ENCODE measurements around the gene EIF4E3.

The EIF4E3 gene

DNA sequence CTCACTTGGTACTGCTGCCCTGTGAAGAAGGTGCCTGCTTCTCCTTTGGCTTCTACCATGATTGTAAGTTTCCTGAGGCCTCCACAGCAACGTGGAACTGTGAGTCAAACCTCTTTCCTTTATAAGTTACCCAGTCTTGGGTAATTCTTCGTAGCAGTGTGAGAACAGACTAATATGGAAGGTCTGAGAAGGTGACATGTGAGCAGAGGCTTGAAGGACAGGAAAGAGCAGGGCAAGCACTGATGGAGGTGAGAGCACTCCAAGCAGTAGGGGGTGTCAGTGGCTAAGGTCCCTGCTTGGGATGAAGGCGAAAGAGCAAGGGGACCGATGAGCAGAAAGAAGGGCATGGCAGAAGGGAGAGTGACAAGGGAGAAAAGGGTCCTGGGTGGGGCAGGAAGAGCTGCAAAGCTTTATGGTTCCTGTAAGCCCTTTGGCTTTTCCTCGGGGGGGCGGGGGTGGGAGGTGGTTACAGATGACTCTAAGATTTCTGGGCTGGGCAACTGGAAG is 3.5 kb downstream of the EIF4E3 start:
- Histone ChIP-seq H2AK5ac (ENCODE audit: low read length) (no peak overlapping the region), H3K4me3 (ENCODE audit: low read length) (no peak overlapping the region), H3K56ac (ENCODE audit: low read length) (no peak overlapping the region), H2BK5ac (ENCODE audit: low read length) (no peak overlapping the region), H3K79me2 (ENCODE audit: control insufficient read depth, insufficient read depth, low read length) (no peaks in the 10 kb centered on the region), H3K18ac (ENCODE audit: low read length) (no peak overlapping the region), H3K4me2 (ENCODE audit: low read length) (no peak overlapping the region), H3K4me1 (ENCODE audit: control insufficient read depth, low read depth, low read length) (peaks cover 4% of the 10 kb centered on the region), H3K36me3 (ENCODE audit: control insufficient read depth, insufficient read depth, low read length) (no peaks in the 10 kb centered on the region), H3K23ac (ENCODE audit: low read length) (no peak overlapping the region), H3K79me1 (ENCODE audit: low read length) (no peaks in the 10 kb centered on the region), H3K27me3 (ENCODE audit: insufficient read depth, low read length, poor library complexity) (peaks cover 5% of the 10 kb centered on the region), H2BK120ac (ENCODE audit: low read depth, low read length) (no peak overlapping the region), H3K27ac (ENCODE audit: low read depth, low read length) (no peak overlapping the region), H2BK15ac (replicated peaks; ENCODE audit: low read depth) (no peak overlapping the region), H3K9ac (ENCODE audit: low read length) (no peak overlapping the region), H3K4ac (ENCODE audit: low read depth, low read length) (no peak overlapping the region), H4K8ac (ENCODE audit: low read depth, low read length) (no peak overlapping the region), H4K5ac (ENCODE audit: low read length) (no peak overlapping the region)
- WGBS (ENCODE audit: extremely low coverage, insufficient coverage, low lambda C conversion rate) = no CpG with 5 or more reads among the region's 6 CpGs
- DNase-seq = no peak

DNA sequence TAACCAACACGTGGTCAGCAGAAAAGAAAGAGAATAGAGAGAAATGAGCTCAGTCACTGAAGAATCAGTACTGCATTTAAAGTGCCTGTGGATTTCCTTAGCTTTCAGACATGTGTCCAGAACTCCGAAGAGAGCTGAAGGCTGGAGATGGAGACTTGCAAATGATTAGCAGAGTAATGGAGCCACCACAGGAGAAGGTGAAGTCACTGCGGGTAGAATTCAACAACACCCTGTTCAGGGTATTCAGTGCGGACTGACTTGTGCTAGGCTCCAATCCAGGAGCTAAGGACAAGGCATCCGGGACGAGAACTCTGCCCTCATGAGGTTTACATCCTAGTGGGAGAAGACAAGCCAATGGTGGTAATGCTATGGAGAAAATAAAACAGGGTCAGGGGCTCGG is 4.2 kb downstream of the EIF4E3 start:
- Histone ChIP-seq H2BK15ac (replicated peaks; ENCODE audit: low read depth) (no peak overlapping the region), H3K79me2 (ENCODE audit: control insufficient read depth, insufficient read depth, low read length) (no peaks in the 10 kb centered on the region), H3K9ac (ENCODE audit: low read length) (no peak overlapping the region), H3K4me3 (ENCODE audit: low read length) (no peak overlapping the region), H3K79me1 (ENCODE audit: low read length) (no peaks in the 10 kb centered on the region), H3K4me2 (ENCODE audit: low read length) (no peak overlapping the region), H3K56ac (ENCODE audit: low read length) (no peak overlapping the region), H4K8ac (ENCODE audit: low read depth, low read length) (no peak overlapping the region), H2BK5ac (ENCODE audit: low read length) (no peak overlapping the region), H2BK120ac (ENCODE audit: low read depth, low read length) (no peak overlapping the region), H3K4me1 (ENCODE audit: control insufficient read depth, low read depth, low read length) (peaks cover 4% of the 10 kb centered on the region), H3K36me3 (ENCODE audit: control insufficient read depth, insufficient read depth, low read length) (no peaks in the 10 kb centered on the region), H2AK5ac (ENCODE audit: low read length) (no peak overlapping the region), H3K27me3 (ENCODE audit: insufficient read depth, low read length, poor library complexity) (peaks cover 5% of the 10 kb centered on the region), H3K4ac (ENCODE audit: low read depth, low read length) (no peak overlapping the region), H4K5ac (ENCODE audit: low read length) (no peak overlapping the region), H3K27ac (ENCODE audit: low read depth, low read length) (no peak overlapping the region), H3K18ac (ENCODE audit: low read length) (no peak overlapping the region), H3K23ac (ENCODE audit: low read length) (no peak overlapping the region)
- WGBS (ENCODE audit: extremely low coverage, insufficient coverage, low lambda C conversion rate) = no CpG with 5 or more reads among the region's 7 CpGs
- DNase-seq = no peak

DNA sequence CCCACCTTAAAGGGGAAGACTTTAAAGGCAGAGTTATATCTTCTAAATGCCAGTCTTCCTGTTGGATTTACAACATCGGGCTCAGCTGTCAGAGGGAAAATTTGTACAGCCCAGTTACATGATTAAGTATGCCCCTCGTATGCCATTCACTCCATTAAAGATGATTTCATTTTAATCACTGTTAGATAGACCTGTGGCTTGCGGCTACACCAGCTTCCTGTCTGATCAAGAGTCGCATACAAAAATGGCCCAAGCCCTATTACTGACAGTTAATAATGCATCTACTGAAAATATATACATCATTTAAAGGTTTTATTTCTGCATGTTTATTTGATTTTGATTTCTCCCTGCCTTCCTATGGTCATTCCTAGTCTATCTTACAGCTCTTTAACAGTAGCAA is 7.1 kb downstream of the EIF4E3 start:
- no peak overlapping the region for H4K8ac ChIP-seq (ENCODE audit: low read depth, low read length)
- H4K5ac ChIP-seq (ENCODE audit: low read length) = no peak overlapping the region
- no peak overlapping the region for H3K4me2 ChIP-seq (ENCODE audit: low read length)
- no peaks in the 10 kb centered on the region for H3K79me1 ChIP-seq (ENCODE audit: low read length)
- H2AK5ac ChIP-seq (ENCODE audit: low read length) = no peak overlapping the region
- no peak overlapping the region for H2BK15ac ChIP-seq (replicated peaks; ENCODE audit: low read depth)
- H2BK5ac ChIP-seq (ENCODE audit: low read length) = no peak overlapping the region
- no peaks in the 10 kb centered on the region for H3K36me3 ChIP-seq (ENCODE audit: control insufficient read depth, insufficient read depth, low read length)
- H3K4me3 ChIP-seq (ENCODE audit: low read length) = no peak overlapping the region
- no CpG with 5 or more reads among the region's 4 CpGs for WGBS (ENCODE audit: extremely low coverage, insufficient coverage, low lambda C conversion rate)
- no peak overlapping the region for H3K23ac ChIP-seq (ENCODE audit: low read length)
- no peak overlapping the region for H3K9ac ChIP-seq (ENCODE audit: low read length)
- no peak overlapping the region for H3K18ac ChIP-seq (ENCODE audit: low read length)
- H3K4ac ChIP-seq (ENCODE audit: low read depth, low read length) = no peak overlapping the region
- H2BK120ac ChIP-seq (ENCODE audit: low read depth, low read length) = no peak overlapping the region
- H3K79me2 ChIP-seq (ENCODE audit: control insufficient read depth, insufficient read depth, low read length) = no peaks in the 10 kb centered on the region
- H3K4me1 ChIP-seq (ENCODE audit: control insufficient read depth, low read depth, low read length) = no peaks in the 10 kb centered on the region
- no peak for DNase-seq
- H3K27ac ChIP-seq (ENCODE audit: low read depth, low read length) = no peak overlapping the region
- no peaks in the 10 kb centered on the region for H3K27me3 ChIP-seq (ENCODE audit: insufficient read depth, low read length, poor library complexity)
- no peak overlapping the region for H3K56ac ChIP-seq (ENCODE audit: low read length)

DNA sequence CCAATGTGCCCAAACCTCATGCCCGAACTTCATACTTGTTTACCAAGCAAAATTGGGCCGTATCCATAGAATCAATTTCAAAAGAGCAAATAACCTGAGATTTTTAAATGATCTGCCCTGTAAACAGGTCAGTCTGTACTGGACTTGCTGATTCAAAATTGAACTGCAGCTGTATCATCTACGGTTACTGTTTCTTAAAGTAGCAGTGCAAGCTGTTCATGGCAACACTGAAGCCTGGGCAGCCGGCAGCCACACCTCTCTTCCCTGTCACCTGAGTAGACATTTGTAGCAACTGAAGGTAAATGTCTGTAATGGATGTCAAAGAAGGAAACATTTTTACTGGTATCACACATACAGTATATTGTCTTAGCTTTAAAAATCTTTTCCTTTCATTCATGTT is 10.6 kb downstream of the EIF4E3 start:
- Histone ChIP-seq H3K79me1 (ENCODE audit: low read length) (no peaks in the 10 kb centered on the region), H3K27ac (ENCODE audit: low read depth, low read length) (no peak overlapping the region), H3K23ac (ENCODE audit: low read length) (no peak overlapping the region), H3K9ac (ENCODE audit: low read length) (no peak overlapping the region), H3K27me3 (ENCODE audit: insufficient read depth, low read length, poor library complexity) (no peaks in the 10 kb centered on the region), H2BK15ac (replicated peaks; ENCODE audit: low read depth) (no peak overlapping the region), H2BK120ac (ENCODE audit: low read depth, low read length) (no peak overlapping the region), H3K36me3 (ENCODE audit: control insufficient read depth, insufficient read depth, low read length) (no peaks in the 10 kb centered on the region), H3K4me1 (ENCODE audit: control insufficient read depth, low read depth, low read length) (no peaks in the 10 kb centered on the region), H4K5ac (ENCODE audit: low read length) (no peak overlapping the region), H3K4me3 (ENCODE audit: low read length) (no peak overlapping the region), H3K56ac (ENCODE audit: low read length) (no peak overlapping the region), H3K4me2 (ENCODE audit: low read length) (no peak overlapping the region), H3K18ac (ENCODE audit: low read length) (no peak overlapping the region), H2BK5ac (ENCODE audit: low read length) (no peak overlapping the region), H3K4ac (ENCODE audit: low read depth, low read length) (no peak overlapping the region), H3K79me2 (ENCODE audit: control insufficient read depth, insufficient read depth, low read length) (no peaks in the 10 kb centered on the region), H2AK5ac (ENCODE audit: low read length) (no peak overlapping the region), H4K8ac (ENCODE audit: low read depth, low read length) (no peak overlapping the region)
- no CpG with 5 or more reads among the region's 4 CpGs for WGBS (ENCODE audit: extremely low coverage, insufficient coverage, low lambda C conversion rate)
- no peak for DNase-seq

DNA sequence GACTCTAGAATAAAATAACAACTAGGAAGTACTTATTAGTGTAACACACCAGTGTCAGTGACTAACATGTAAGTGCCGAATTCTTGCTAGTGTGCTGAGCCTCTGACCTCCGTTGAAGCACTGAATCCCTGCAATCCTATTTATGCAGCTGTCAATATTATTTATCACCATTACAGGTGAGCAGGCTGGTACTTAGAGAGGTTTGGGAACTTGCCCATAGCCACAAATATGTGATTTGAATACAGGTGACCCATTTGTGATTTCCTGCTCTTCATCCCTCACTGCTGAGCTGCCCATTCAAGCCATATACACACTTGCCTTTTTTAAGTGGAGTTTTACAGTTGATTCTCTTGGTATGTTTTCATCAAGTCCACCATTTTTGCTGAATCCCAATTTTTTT is 12.2 kb downstream of the EIF4E3 start:
- Histone ChIP-seq H3K4me1 (ENCODE audit: control insufficient read depth, low read depth, low read length) (no peaks in the 10 kb centered on the region), H2BK15ac (replicated peaks; ENCODE audit: low read depth) (no peak overlapping the region), H3K23ac (ENCODE audit: low read length) (no peak overlapping the region), H3K4me3 (ENCODE audit: low read length) (no peak overlapping the region), H2AK5ac (ENCODE audit: low read length) (no peak overlapping the region), H3K27me3 (ENCODE audit: insufficient read depth, low read length, poor library complexity) (no peaks in the 10 kb centered on the region), H3K79me1 (ENCODE audit: low read length) (no peaks in the 10 kb centered on the region), H3K4me2 (ENCODE audit: low read length) (no peak overlapping the region), H3K79me2 (ENCODE audit: control insufficient read depth, insufficient read depth, low read length) (no peaks in the 10 kb centered on the region), H3K18ac (ENCODE audit: low read length) (no peak overlapping the region), H2BK120ac (ENCODE audit: low read depth, low read length) (no peak overlapping the region), H3K4ac (ENCODE audit: low read depth, low read length) (no peak overlapping the region), H3K36me3 (ENCODE audit: control insufficient read depth, insufficient read depth, low read length) (no peaks in the 10 kb centered on the region), H4K8ac (ENCODE audit: low read depth, low read length) (no peak overlapping the region), H4K5ac (ENCODE audit: low read length) (no peak overlapping the region), H3K9ac (ENCODE audit: low read length) (no peak overlapping the region), H3K56ac (ENCODE audit: low read length) (no peak overlapping the region), H3K27ac (ENCODE audit: low read depth, low read length) (no peak overlapping the region), H2BK5ac (ENCODE audit: low read length) (no peak overlapping the region)
- no peak for DNase-seq
- no CpG with 5 or more reads among the region's 2 CpGs for WGBS (ENCODE audit: extremely low coverage, insufficient coverage, low lambda C conversion rate)

DNA sequence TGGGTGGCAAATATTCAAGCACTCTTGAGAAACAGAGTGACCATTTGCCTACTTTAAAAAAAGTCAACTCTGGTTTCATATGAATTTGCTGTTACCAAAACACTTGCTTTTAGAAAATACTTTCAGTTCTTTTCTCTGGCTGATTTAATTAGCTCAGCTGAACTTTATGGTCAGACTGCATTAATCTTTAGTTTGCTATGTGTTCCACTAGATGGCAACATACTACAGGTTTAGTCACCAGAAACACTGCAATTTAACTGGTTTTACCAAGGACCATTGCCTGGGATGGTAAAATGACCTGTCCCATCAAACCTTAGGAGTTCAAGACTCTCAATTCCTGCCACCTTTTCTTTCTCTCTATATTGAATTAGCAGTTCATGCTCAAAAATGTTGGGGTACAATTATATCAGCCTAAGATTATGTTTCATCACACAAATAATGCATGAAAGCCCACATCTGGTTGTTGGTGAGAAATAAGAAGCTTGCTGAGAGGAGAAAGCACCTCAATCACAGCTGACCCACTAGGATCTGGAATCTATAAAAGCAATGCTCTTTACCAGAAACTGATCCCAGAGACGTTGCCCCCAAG is 14.2 kb downstream of the EIF4E3 start:
- Histone ChIP-seq H3K79me1 (ENCODE audit: low read length) (no peaks in the 10 kb centered on the region), H3K23ac (ENCODE audit: low read length) (no peak overlapping the region), H3K4ac (ENCODE audit: low read depth, low read length) (no peak overlapping the region), H4K5ac (ENCODE audit: low read length) (no peak overlapping the region), H3K27me3 (ENCODE audit: insufficient read depth, low read length, poor library complexity) (no peaks in the 10 kb centered on the region), H4K8ac (ENCODE audit: low read depth, low read length) (no peak overlapping the region), H3K27ac (ENCODE audit: low read depth, low read length) (no peak overlapping the region), H2BK5ac (ENCODE audit: low read length) (no peak overlapping the region), H2AK5ac (ENCODE audit: low read length) (no peak overlapping the region), H3K4me3 (ENCODE audit: low read length) (no peak overlapping the region), H3K4me1 (ENCODE audit: control insufficient read depth, low read depth, low read length) (no peaks in the 10 kb centered on the region), H3K56ac (ENCODE audit: low read length) (no peak overlapping the region), H3K18ac (ENCODE audit: low read length) (no peak overlapping the region), H3K79me2 (ENCODE audit: control insufficient read depth, insufficient read depth, low read length) (no peaks in the 10 kb centered on the region), H3K4me2 (ENCODE audit: low read length) (no peak overlapping the region), H3K9ac (ENCODE audit: low read length) (no peak overlapping the region), H2BK120ac (ENCODE audit: low read depth, low read length) (no peak overlapping the region), H2BK15ac (replicated peaks; ENCODE audit: low read depth) (no peak overlapping the region), H3K36me3 (ENCODE audit: control insufficient read depth, insufficient read depth, low read length) (no peaks in the 10 kb centered on the region)
- WGBS (ENCODE audit: extremely low coverage, insufficient coverage, low lambda C conversion rate) = no CpG with 5 or more reads among the region's 1 CpG
- peak; percentile 72 for DNase-seq
